HG02885 (cell line): ENCODE data around the gene TMEM120B.
"Not testable (repeated sequence)": the region's sequence is repeated elsewhere in the genome, so short reads cannot be mapped to it uniquely, and the experiment has no call there.

ENCODE experiments used
- ATAC-seq: cut with Tn5 transposase; IDR thresholded peaks from one replicate; pipeline ENCODE4 v1.9.1; 2021; ENCODE audit warnings: mild to moderate bottlenecking; ENCODE audit not compliant: unreplicated experiment, poor library complexity

Gene TMEM120B

GRCh38 chr12:121738340-121738858 is 25.8 kb downstream of the TMEM120B start:
- ATAC-seq = no peak

- ATAC-seq = no peak
Observed at GRCh38 chr12:121740847-121741246, 28.3 kb downstream of the TMEM120B start.

- no peak for ATAC-seq
Observed at GRCh38 chr12:121741743-121742142, 29.2 kb downstream of the TMEM120B start.

- not testable (repeated sequence) for ATAC-seq
Observed at GRCh38 chr12:121745545-121745944, 33.0 kb downstream of the TMEM120B start.

GRCh38 chr12:121748218-121748570 is 35.6 kb downstream of the TMEM120B start:
- no peak for ATAC-seq

- no peak for ATAC-seq
Observed at GRCh38 chr12:121748571-121749265, 36.2 kb downstream of the TMEM120B start.

GRCh38 chr12:121749267-121749666 is 36.7 kb downstream of the TMEM120B start:
- no peak for ATAC-seq

- ATAC-seq = no peak
Observed at GRCh38 chr12:121750507-121750955, 38.0 kb downstream of the TMEM120B start.

- no peak for ATAC-seq
Observed at GRCh38 chr12:121751034-121751433, 38.5 kb downstream of the TMEM120B start.

- no peak for ATAC-seq
Observed at GRCh38 chr12:121751749-121752351, 39.3 kb downstream of the TMEM120B start.

- no peak for ATAC-seq
Observed at GRCh38 chr12:121753844-121754264, 41.3 kb downstream of the TMEM120B start.

GRCh38 chr12:121754836-121755235 is 42.3 kb downstream of the TMEM120B start:
- no peak for ATAC-seq

GRCh38 chr12:121755591-121755990 is 43.0 kb downstream of the TMEM120B start:
- no peak for ATAC-seq

- ATAC-seq = not testable (repeated sequence)
Observed at GRCh38 chr12:121758536-121758935, 46.0 kb downstream of the TMEM120B start.

- no peak for ATAC-seq
Observed at GRCh38 chr12:121762269-121762668, 49.7 kb downstream of the TMEM120B start.

GRCh38 chr12:121764808-121765207 is 52.3 kb downstream of the TMEM120B start:
- no peak for ATAC-seq

GRCh38 chr12:121765573-121765972 is 53.0 kb downstream of the TMEM120B start:
- no peak for ATAC-seq

- ATAC-seq = no peak
Observed at GRCh38 chr12:121766290-121767039, 53.9 kb downstream of the TMEM120B start.

GRCh38 chr12:121767525-121768016 is 55.0 kb downstream of the TMEM120B start:
- ATAC-seq = no peak

GRCh38 chr12:121769297-121769830 is 56.8 kb downstream of the TMEM120B start:
- no peak for ATAC-seq
